ENCODE data around the gene TEX26. TPM values are rescaled to one million over a fixed set of nuclear protein-coding genes. Genes with fewer than 3 reads are reported as not detected.

The TEX26 gene
- polyA plus RNA-seq, 1 donor from 2014 or later = not detected

DNA sequence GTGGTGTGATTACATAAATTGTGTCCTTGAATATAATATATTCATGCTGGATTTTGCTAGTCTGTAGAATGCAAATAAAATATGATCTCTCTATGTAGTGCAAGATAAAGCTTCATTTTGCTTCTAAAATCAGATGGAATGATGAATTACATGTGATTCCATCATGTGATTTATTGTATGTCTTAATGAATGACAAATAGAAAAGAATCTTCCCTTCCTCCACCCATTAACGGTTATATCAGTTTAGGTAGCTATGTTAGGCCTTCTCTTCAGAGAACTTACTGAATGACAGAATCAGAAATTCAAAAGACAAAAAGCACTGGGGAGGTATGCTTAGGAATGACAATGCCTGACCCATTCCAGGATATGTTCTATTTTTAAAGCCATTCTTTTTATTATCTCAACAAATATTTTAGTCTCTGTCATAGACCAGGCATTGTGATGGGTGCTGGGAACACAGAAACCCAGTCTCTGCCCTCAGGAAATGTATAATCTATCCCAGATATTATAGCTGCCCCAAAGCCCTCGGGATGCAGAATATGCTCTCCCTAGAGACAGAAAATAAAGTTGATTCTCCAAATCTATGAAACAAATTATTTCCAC, 90.6 kb downstream of the TEX26 start:
- Histone ChIP-seq H2AFZ (ENCODE audit: low read depth, low read length) (peak overlapping the region; percentile 35), H4K20me1 (ENCODE audit: insufficient read depth) (no peaks in the 10 kb centered on the region), H3K4me2 (ENCODE audit: low read length) (peak overlapping the region; percentile 45), H3K9ac (ENCODE audit: low read length) (peak overlapping the region; percentile 52), H3K27me3 (ENCODE audit: insufficient read depth, low read depth, low read length) (no peaks in the 10 kb centered on the region), H3F3A (ENCODE audit: insufficient read depth, low read length, poor library complexity, severe bottlenecking) (no peaks in the 10 kb centered on the region), H3K9me2 (ENCODE audit: insufficient read depth, low read length) (no peaks in the 10 kb centered on the region), H3K9me3 (ENCODE audit: low read length) (no peaks in the 10 kb centered on the region), H3K4me3 (ENCODE audit: low read length) (peak overlapping the region; percentile 9), H3K36me3 (ENCODE audit: insufficient read depth, low read length) (no peaks in the 10 kb centered on the region), H3K79me2 (replicated peaks; ENCODE audit: insufficient read depth, low read length) (no peaks in the 10 kb centered on the region), H3K27ac (ENCODE audit: low read length) (peak overlapping the region; percentile 85)
- TF ChIP-seq SMC3 (conservative IDR thresholded peaks at IDR 0.05; ENCODE audit: poor library complexity) (no peak), RAD21 (conservative IDR thresholded peaks at IDR 0.05) (no peak), EZH2 (IDR thresholded peaks at IDR 0.05; ENCODE audit: borderline replicate concordance, insufficient read depth, low read length, poor library complexity, severe bottlenecking) (no peak), MXI1 (conservative IDR thresholded peaks at IDR 0.05; ENCODE audit: poor library complexity, severe bottlenecking) (no peak), TAF1 (IDR thresholded peaks at IDR 0.05; ENCODE audit: low read depth) (no peak), EP300 (conservative IDR thresholded peaks at IDR 0.05; ENCODE audit: poor library complexity, severe bottlenecking) (no peak), POLR2AphosphoS5 (IDR thresholded peaks at IDR 0.05) (no peak)
- TF ChIP-seq, protein P1, sequence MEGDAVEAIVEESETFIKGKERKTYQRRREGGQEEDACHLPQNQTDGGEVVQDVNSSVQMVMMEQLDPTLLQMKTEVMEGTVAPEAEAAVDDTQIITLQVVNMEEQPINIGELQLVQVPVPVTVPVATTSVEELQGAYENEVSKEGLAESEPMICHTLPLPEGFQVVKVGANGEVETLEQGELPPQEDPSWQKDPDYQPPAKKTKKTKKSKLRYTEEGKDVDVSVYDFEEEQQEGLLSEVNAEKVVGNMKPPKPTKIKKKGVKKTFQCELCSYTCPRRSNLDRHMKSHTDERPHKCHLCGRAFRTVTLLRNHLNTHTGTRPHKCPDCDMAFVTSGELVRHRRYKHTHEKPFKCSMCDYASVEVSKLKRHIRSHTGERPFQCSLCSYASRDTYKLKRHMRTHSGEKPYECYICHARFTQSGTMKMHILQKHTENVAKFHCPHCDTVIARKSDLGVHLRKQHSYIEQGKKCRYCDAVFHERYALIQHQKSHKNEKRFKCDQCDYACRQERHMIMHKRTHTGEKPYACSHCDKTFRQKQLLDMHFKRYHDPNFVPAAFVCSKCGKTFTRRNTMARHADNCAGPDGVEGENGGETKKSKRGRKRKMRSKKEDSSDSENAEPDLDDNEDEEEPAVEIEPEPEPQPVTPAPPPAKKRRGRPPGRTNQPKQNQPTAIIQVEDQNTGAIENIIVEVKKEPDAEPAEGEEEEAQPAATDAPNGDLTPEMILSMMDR (IDR thresholded peaks at IDR 0.05; ENCODE audit: poor library complexity, severe bottlenecking) = no peak
- TF ChIP-seq, protein P2, sequence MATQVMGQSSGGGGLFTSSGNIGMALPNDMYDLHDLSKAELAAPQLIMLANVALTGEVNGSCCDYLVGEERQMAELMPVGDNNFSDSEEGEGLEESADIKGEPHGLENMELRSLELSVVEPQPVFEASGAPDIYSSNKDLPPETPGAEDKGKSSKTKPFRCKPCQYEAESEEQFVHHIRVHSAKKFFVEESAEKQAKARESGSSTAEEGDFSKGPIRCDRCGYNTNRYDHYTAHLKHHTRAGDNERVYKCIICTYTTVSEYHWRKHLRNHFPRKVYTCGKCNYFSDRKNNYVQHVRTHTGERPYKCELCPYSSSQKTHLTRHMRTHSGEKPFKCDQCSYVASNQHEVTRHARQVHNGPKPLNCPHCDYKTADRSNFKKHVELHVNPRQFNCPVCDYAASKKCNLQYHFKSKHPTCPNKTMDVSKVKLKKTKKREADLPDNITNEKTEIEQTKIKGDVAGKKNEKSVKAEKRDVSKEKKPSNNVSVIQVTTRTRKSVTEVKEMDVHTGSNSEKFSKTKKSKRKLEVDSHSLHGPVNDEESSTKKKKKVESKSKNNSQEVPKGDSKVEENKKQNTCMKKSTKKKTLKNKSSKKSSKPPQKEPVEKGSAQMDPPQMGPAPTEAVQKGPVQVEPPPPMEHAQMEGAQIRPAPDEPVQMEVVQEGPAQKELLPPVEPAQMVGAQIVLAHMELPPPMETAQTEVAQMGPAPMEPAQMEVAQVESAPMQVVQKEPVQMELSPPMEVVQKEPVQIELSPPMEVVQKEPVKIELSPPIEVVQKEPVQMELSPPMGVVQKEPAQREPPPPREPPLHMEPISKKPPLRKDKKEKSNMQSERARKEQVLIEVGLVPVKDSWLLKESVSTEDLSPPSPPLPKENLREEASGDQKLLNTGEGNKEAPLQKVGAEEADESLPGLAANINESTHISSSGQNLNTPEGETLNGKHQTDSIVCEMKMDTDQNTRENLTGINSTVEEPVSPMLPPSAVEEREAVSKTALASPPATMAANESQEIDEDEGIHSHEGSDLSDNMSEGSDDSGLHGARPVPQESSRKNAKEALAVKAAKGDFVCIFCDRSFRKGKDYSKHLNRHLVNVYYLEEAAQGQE (IDR thresholded peaks at IDR 0.05; ENCODE audit: borderline replicate concordance) = no peak

Other genes starting within 250 kb of the TEX26 start
- gene ALOX5AP, start 197.1 kb upstream of the TEX26 start, polyA plus RNA-seq = not detected in 2 replicates
- gene MEDAG, start 26.4 kb upstream of the TEX26 start, polyA plus RNA-seq = not detected in 2 replicates
- 97.4 and 112 TPM in 2 replicates for gene HSPH1, start 229.2 kb downstream of the TEX26 start, polyA plus RNA-seq